Aorta (tissue), 5 donors: ENCODE results near the gene DEFB132. TPM values are rescaled to one million over a fixed set of nuclear protein-coding genes. Genes with fewer than 3 reads are reported as not detected.

Source experiments
- ATAC-seq: fragments of 200-7000 bp; cut with Tn5 transposase; one replicate; pipeline ENCODE4 v1.9.1; 2022; ENCODE audit warnings: moderate library complexity; ENCODE audit not compliant: low FRiP score
- DNase-seq, 2 donors: peaks; one replicate each; pipeline ENCODE4 v3.0.0-alpha.2; 2020
- H3K27ac ChIP-seq, 2 donors: one replicate each; pipeline ENCODE4 v1.5.1; 2013; ENCODE audit warnings: low read length in 2 of 2, mild to moderate bottlenecking in 2 of 2, moderate library complexity in 2 of 2, control low read depth in 1 of 2, inconsistent platforms in 1 of 2, low read depth in 1 of 2
- H3K27me3 ChIP-seq, 2 donors: one replicate each; pipeline ENCODE4 v1.6.1; 2013; ENCODE audit warnings: control low read depth in 1 of 2, low read length in 1 of 2, mild to moderate bottlenecking in 1 of 2, moderate library complexity in 1 of 2; ENCODE audit not compliant: insufficient read depth in 2 of 2, control insufficient read depth in 1 of 2
- H3K36me3 ChIP-seq, 2 donors: one replicate each; pipeline ENCODE4 v1.6.1; 2013; ENCODE audit warnings: control low read depth in 1 of 2, low read length in 1 of 2, mild to moderate bottlenecking in 1 of 2; ENCODE audit not compliant: insufficient read depth in 2 of 2, control insufficient read depth in 1 of 2
- H3K4me1 ChIP-seq, 2 donors: one replicate each; pipeline ENCODE4 v1.6.1; 2013; ENCODE audit warnings: low read length in 2 of 2, control low read depth in 1 of 2, mild to moderate bottlenecking in 1 of 2, moderate library complexity in 1 of 2; ENCODE audit not compliant: insufficient read depth in 2 of 2, control insufficient read depth in 1 of 2
- H3K4me3 ChIP-seq, 2 donors: one replicate each; pipeline ENCODE4 v1.5.1; 2013; ENCODE audit warnings: low read length in 2 of 2, control low read depth in 1 of 2, mild to moderate bottlenecking in 1 of 2
- H3K9me3 ChIP-seq: one replicate; pipeline ENCODE4 v1.6.1; 2013; ENCODE audit warnings: mild to moderate bottlenecking, low read length; ENCODE audit not compliant: control insufficient read depth
- WGBS, 2 donors: extraction: QIAGEN DNeasy Blood & Tissue Kit; methylation state at CpG; one replicate each; pipeline ENCODE4 v1.1.7; 2013; 5-methylcytosine and 5-hydroxymethylcytosine counted together
- intact Hi-C, 2 donors: fragments of 100-400 bp; cut with DNase I; formaldehyde crosslinking; loops; one replicate each; pipeline versions ENCODE4 v1.14.2 to v1.15.0; 2022
- polyA plus RNA-seq, 2 donors: library from polyadenylated mRNA; stranded (reverse); fragments of 200-250 nt; gene quantifications; one replicate each; pipeline ENCODE4 v1.2.3, GENCODE V29; 2013
- total RNA-seq, 2 donors: library from RNA; stranded (reverse); fragmentation: NEBNext Ultra II Directional; extraction: Animal tissue kit (Norgen Biotek cat#: 25700); gene quantifications; one replicate each; pipeline ENCODE4 v1.2.1, GENCODE V29; 2021
- donor health status: healthy with polysubstance abuse.
- donor health status: Bipolar disorder and iron deficiency.
- donor health status: DM: no; HTN: no; CAD: no.
- donor health status: DM: no; HTN: no; CAD: no.
- donor health status: DM: yes; HTN: yes; CAD: no.

Gene DEFB132
- total and polyA plus RNA-seq, 4 donors: not detected

- Histone ChIP-seq H3K27me3 (no peaks in the 10 kb centered on the region), H3K27ac (no peak overlapping the region), H3K9me3 (no peaks in the 10 kb centered on the region), H3K36me3 (no peaks in the 10 kb centered on the region), H3K4me1 (no peaks in the 10 kb centered on the region), H3K4me3 (no peak overlapping the region)
- DNase-seq (no peak), ATAC-seq (no peak)
- intact Hi-C loops: no loop called here
These were observed 14.0 kb downstream of the DEFB132 start for GRCh38 chr20:271528-271927.

DNA sequence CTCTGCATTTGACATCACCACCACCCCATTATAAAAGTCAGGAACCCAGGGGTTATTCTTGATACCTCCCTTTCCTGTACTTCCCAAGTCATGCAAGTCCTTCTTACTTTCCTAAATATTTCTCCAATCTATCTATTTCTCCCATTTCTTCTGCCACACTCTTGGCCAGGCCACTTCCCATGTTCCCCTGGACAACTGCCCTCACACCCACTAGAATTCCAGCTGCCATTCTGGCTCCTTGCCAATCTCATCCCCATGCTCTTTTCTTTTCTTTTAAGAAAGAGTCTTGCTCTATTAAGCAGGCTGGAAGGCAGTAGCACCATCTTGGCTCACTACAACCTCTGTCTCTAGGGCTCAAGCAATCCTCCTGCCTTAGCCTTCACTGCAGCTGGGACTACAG is 15.2 kb downstream of the DEFB132 start:
- DNase-seq (no peak), ATAC-seq (no peak)
- Histone ChIP-seq H3K27me3 (no peaks in the 10 kb centered on the region), H3K9me3 (no peaks in the 10 kb centered on the region), H3K27ac (no peak overlapping the region), H3K4me3 (no peak overlapping the region), H3K36me3 (peaks cover 0 to 3% of the 10 kb centered on the region in 2 donors), H3K4me1 (no peaks in the 10 kb centered on the region)
- intact Hi-C loops: no loop called here

GRCh38 chr20:273884-274283 is 16.4 kb downstream of the DEFB132 start:
- H3K36me3 ChIP-seq: peaks cover 0 to 3% of the 10 kb centered on the region in 2 donors
- no peak for ATAC-seq
- DNase-seq: no peak
- WGBS, 2 donors: 54 to 75% methylated on average over 3 of the region's 3 CpGs
- intact Hi-C loops: no loop called here
- no peaks in the 10 kb centered on the region for H3K9me3 ChIP-seq
- no peak overlapping the region for H3K27ac ChIP-seq
- H3K4me1 ChIP-seq: no peaks in the 10 kb centered on the region
- no peak overlapping the region for H3K4me3 ChIP-seq
- no peaks in the 10 kb centered on the region for H3K27me3 ChIP-seq

GRCh38 chr20:275791-276190 is 18.3 kb downstream of the DEFB132 start:
- intact Hi-C loops: no loop called here
- no peaks in the 10 kb centered on the region for H3K4me1 ChIP-seq
- H3K27me3 ChIP-seq: no peaks in the 10 kb centered on the region
- H3K9me3 ChIP-seq: no peaks in the 10 kb centered on the region
- no peak overlapping the region for H3K27ac ChIP-seq
- no peak for DNase-seq
- H3K4me3 ChIP-seq: no peak overlapping the region
- H3K36me3 ChIP-seq: peaks cover 0 to 3% of the 10 kb centered on the region in 2 donors
- WGBS, 2 donors: 79 to 85% methylated on average over 7 of the region's 7 CpGs
- no peak for ATAC-seq

GRCh38 chr20:276620-277495 is 19.3 kb downstream of the DEFB132 start:
- no peak overlapping the region for H3K27ac ChIP-seq
- no peaks in the 10 kb centered on the region for H3K27me3 ChIP-seq
- H3K9me3 ChIP-seq: no peaks in the 10 kb centered on the region
- intact Hi-C loops: no loop called here
- 95 to 96% methylated on average over 12 of the region's 12 CpGs for WGBS, 2 donors
- DNase-seq (peak in 1 of 2 donors; percentile 44), ATAC-seq (no peak)
- H3K4me3 ChIP-seq: no peak overlapping the region
- H3K36me3 ChIP-seq: peaks cover 0 to 3% of the 10 kb centered on the region in 2 donors
- no peaks in the 10 kb centered on the region for H3K4me1 ChIP-seq

DNA sequence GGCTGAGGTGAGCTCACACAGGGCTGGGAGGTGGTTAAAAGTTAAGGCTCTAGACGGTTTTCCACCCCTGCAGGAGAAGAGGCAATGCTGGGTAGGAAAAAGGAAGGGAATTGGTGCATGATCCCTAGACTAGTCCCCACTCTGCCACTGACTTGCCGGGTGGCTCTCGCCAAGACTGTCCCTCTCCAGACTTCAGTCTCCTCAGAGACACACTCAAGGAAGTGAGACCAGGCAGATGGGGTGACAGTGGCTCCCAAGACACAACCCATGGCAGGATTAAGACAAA is 19.9 kb downstream of the DEFB132 start:
- WGBS, 2 donors: 19 to 20% methylated on average over 3 of the region's 3 CpGs
- DNase-seq (no peak), ATAC-seq (no peak)
- H3K27ac ChIP-seq: no peak overlapping the region
- H3K9me3 ChIP-seq: no peaks in the 10 kb centered on the region
- H3K4me3 ChIP-seq: no peak overlapping the region
- H3K27me3 ChIP-seq: no peaks in the 10 kb centered on the region
- peaks cover 0 to 3% of the 10 kb centered on the region in 2 donors for H3K36me3 ChIP-seq
- intact Hi-C loops: no loop called here
- H3K4me1 ChIP-seq: no peaks in the 10 kb centered on the region

- ATAC-seq (no peak), DNase-seq (no peak)
- Histone ChIP-seq H3K4me3 (no peak overlapping the region), H3K36me3 (peaks cover 0 to 3% of the 10 kb centered on the region in 2 donors), H3K9me3 (no peaks in the 10 kb centered on the region), H3K27ac (no peak overlapping the region), H3K4me1 (no peaks in the 10 kb centered on the region), H3K27me3 (no peaks in the 10 kb centered on the region)
- 86 to 95% methylated on average over 5 of the region's 5 CpGs for WGBS, 2 donors
- intact Hi-C loops: no loop called here
These were observed 20.7 kb downstream of the DEFB132 start for GRCh38 chr20:278181-278580.

- DNase-seq: peak in 1 of 2 donors; percentile 81
- WGBS, 2 donors: 52 to 58% methylated on average over 46 to 83 of the region's 88 CpGs
- peak; percentile 73 for ATAC-seq
These were observed 21.4 kb downstream of the DEFB132 start for GRCh38 chr20:278607-279571.

More at GRCh38 chr20:278607-279571, 21.4 kb downstream of the DEFB132 start:
- no peak overlapping the region for H3K4me3 ChIP-seq
- H3K36me3 ChIP-seq: peaks cover 0 to 3% of the 10 kb centered on the region in 2 donors
- H3K27ac ChIP-seq: no peak overlapping the region
- H3K4me1 ChIP-seq: no peaks in the 10 kb centered on the region
- H3K27me3 ChIP-seq: no peaks in the 10 kb centered on the region
- intact Hi-C loops: no loop called here
- no peaks in the 10 kb centered on the region for H3K9me3 ChIP-seq
